ENCODE measurements around the gene GPC5.

DNA sequence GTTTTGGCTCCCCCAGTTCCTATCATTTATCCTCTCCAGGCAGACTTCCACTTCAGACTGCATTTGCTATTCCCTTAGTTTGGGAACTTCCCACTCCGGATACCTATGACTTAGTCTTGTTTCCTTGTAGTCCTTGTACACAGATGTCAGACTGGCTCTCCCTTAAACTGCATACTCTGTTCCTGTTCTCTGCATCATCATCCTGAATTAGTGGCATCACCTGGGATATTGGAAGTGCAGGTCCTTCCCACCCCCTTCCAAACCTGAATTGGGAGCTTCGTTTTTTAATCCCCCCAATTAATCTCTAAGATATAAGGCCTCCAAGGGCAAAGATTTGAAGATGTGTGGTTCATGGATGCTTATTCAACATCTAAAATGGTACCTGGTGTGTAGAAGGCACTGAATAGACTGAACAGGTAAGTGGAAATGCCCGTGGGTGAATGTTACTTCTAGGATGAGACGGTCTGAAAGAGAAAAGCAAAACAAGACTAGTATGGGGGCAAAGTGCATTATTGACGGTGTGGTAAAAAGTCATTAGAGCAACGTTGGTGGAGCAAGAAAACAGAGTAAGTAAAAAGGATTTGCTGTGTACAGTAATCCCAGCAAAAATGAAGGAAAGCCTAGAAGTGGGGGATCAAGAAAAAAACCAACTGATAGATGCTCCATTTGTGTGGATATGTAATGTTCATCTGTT lies 41.4 kb upstream of the GPC5 start:
- TF ChIP-seq POLR2A (IDR thresholded peaks at IDR 0.05) (no peak), EP300 (IDR thresholded peaks at IDR 0.05) (no peak)

Measured in ovary (tissue), 1 donor.